ENCODE data around the gene SNAPC2.

GRCh38 chr19:7912144-7912696 lies 7.9 kb upstream of the SNAPC2 start:
- TF ChIP-seq CTCF (conservative IDR thresholded peaks at IDR 0.05 in 1 of 2, IDR thresholded peaks at IDR 0.05 in 1 of 2; ENCODE audit: extremely low read depth in 1 of 2, insufficient read depth in 1 of 2, low read depth in 1 of 2, low read length in 2 of 2) (no peak), EZH2 (IDR thresholded peaks at IDR 0.05; ENCODE audit: borderline replicate concordance, low read length) (no peak)
